ENCODE results near the gene NRN1L.

DNA sequence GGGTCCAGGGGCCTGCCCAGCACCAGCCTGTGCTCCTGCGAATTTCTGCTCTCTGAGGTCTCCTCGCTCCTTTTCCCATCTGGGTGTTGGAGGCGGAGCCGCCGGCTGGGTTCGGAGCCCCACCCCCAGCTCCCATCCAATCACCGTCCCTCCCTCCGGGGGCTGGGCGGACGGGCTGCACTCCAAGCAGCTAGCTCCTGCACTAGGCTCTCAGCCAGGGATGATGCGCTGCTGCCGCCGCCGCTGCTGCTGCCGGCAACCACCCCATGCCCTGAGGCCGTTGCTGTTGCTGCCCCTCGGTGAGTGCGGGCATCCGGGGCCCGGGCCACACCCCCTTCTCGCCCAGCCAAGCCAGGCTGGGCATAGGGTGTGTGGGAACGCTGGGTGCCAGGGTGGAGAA lies at the start of gene NRN1L:
- TF ChIP-seq, protein P1, sequence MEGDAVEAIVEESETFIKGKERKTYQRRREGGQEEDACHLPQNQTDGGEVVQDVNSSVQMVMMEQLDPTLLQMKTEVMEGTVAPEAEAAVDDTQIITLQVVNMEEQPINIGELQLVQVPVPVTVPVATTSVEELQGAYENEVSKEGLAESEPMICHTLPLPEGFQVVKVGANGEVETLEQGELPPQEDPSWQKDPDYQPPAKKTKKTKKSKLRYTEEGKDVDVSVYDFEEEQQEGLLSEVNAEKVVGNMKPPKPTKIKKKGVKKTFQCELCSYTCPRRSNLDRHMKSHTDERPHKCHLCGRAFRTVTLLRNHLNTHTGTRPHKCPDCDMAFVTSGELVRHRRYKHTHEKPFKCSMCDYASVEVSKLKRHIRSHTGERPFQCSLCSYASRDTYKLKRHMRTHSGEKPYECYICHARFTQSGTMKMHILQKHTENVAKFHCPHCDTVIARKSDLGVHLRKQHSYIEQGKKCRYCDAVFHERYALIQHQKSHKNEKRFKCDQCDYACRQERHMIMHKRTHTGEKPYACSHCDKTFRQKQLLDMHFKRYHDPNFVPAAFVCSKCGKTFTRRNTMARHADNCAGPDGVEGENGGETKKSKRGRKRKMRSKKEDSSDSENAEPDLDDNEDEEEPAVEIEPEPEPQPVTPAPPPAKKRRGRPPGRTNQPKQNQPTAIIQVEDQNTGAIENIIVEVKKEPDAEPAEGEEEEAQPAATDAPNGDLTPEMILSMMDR (IDR thresholded peaks at IDR 0.05) = no peak
- peak in 1 of 4 donors; percentile 21 for TF ChIP-seq POLR2A (IDR thresholded peaks at IDR 0.05)
- TF ChIP-seq POLR2AphosphoS5 (IDR thresholded peaks at IDR 0.05) = peak in 1 of 2 donors; percentile 26

Data from upper lobe of left lung (tissue), 4 donors.